Activated T-cell treated with anti-CD3 and anti-CD28 coated beads, Interleukin-2, amount 50 U/mL, for 24 hours (primary cell): ENCODE measurements around the gene BORCS5.
"Not testable (repeated sequence)": the region's sequence is repeated elsewhere in the genome, so short reads cannot be mapped to it uniquely, and the experiment has no call there.

Source experiments
- DNase-seq: peaks from one replicate; pipeline ENCODE4 v3.0.0-alpha.2; 2020
- H3K27ac Mint-ChIP-seq: 2 replicates; pipeline ENCODE4 v1.8.0; 2020; ENCODE audit warnings: mild to moderate bottlenecking, mixed read lengths
- H3K27me3 Mint-ChIP-seq: 2 replicates; pipeline ENCODE4 v1.8.0; 2020; ENCODE audit warnings: mixed read lengths
- H3K36me3 Mint-ChIP-seq: 2 replicates; pipeline ENCODE4 v1.8.0; 2020; ENCODE audit warnings: low read depth, mixed read lengths
- H3K4me1 Mint-ChIP-seq: 2 replicates; pipeline ENCODE4 v1.8.0; 2020; ENCODE audit warnings: low read depth, mixed read lengths
- H3K4me3 Mint-ChIP-seq: 2 replicates; pipeline ENCODE4 v1.8.0; 2020; ENCODE audit warnings: mild to moderate bottlenecking, moderate library complexity, mixed read lengths
- H3K9me3 Mint-ChIP-seq: 2 replicates; pipeline ENCODE4 v1.8.0; 2020; ENCODE audit warnings: mixed read lengths

Gene BORCS5

GRCh38 chr12:12501121-12501520 is 144.2 kb downstream of the BORCS5 start:
- no peaks in the 10 kb centered on the region for H3K27me3 Mint-ChIP-seq
- no peaks in the 10 kb centered on the region for H3K9me3 Mint-ChIP-seq
- peak overlapping the region; percentile 9 for H3K4me3 Mint-ChIP-seq
- no peak for DNase-seq
- peaks cover 80% of the 10 kb centered on the region for H3K4me1 Mint-ChIP-seq
- peak overlapping the region; percentile 81 for H3K27ac Mint-ChIP-seq
- peaks cover 62% of the 10 kb centered on the region for H3K36me3 Mint-ChIP-seq

- Mint-ChIP-seq H3K4me1 (peaks cover 82% of the 10 kb centered on the region), H3K36me3 (peaks cover 66% of the 10 kb centered on the region), H3K4me3 (peak overlapping the region; percentile 37), H3K27ac (peak overlapping the region; percentile 92)
- not testable (repeated sequence) for DNase-seq, H3K9me3 Mint-ChIP-seq, H3K27me3 Mint-ChIP-seq
Measured at GRCh38 chr12:12502130-12502814, 145.4 kb downstream of the BORCS5 start.

GRCh38 chr12:12502815-12503151 is 145.9 kb downstream of the BORCS5 start:
- Mint-ChIP-seq H3K4me3 (peak overlapping the region; percentile 37), H3K27ac (peak overlapping the region; percentile 92), H3K27me3 (no peaks in the 10 kb centered on the region), H3K4me1 (peaks cover 80% of the 10 kb centered on the region), H3K36me3 (peaks cover 63% of the 10 kb centered on the region), H3K9me3 (no peaks in the 10 kb centered on the region)
- no peak for DNase-seq

- Mint-ChIP-seq H3K27me3 (no peaks in the 10 kb centered on the region), H3K4me1 (peaks cover 79% of the 10 kb centered on the region), H3K27ac (peak overlapping the region; percentile 92), H3K4me3 (peak overlapping the region; percentile 51), H3K9me3 (no peaks in the 10 kb centered on the region), H3K36me3 (peaks cover 64% of the 10 kb centered on the region)
- peak; percentile 52 for DNase-seq
Measured at GRCh38 chr12:12503384-12504078, 146.7 kb downstream of the BORCS5 start.

- H3K4me1 Mint-ChIP-seq = peaks cover 59% of the 10 kb centered on the region
- DNase-seq = no peak
Measured at GRCh38 chr12:12505544-12506495, 148.9 kb downstream of the BORCS5 start.

GRCh38 chr12:12506496-12506890 is 149.6 kb downstream of the BORCS5 start:
- peak overlapping the region; percentile 98 for H3K27ac Mint-ChIP-seq
- peaks cover 53% of the 10 kb centered on the region for H3K36me3 Mint-ChIP-seq
- no peaks in the 10 kb centered on the region for H3K27me3 Mint-ChIP-seq
- H3K4me1 Mint-ChIP-seq = peaks cover 53% of the 10 kb centered on the region
- peak overlapping the region; percentile 70 for H3K4me3 Mint-ChIP-seq
- no peak for DNase-seq
- no peaks in the 10 kb centered on the region for H3K9me3 Mint-ChIP-seq

More at GRCh38 chr12:12505544-12506495, 148.9 kb downstream of the BORCS5 start:
- Mint-ChIP-seq H3K36me3 (peaks cover 59% of the 10 kb centered on the region), H3K27ac (peak overlapping the region; percentile 98), H3K9me3 (no peaks in the 10 kb centered on the region), H3K4me3 (peak overlapping the region; percentile 70), H3K27me3 (no peaks in the 10 kb centered on the region)

GRCh38 chr12:12507121-12507520 is 150.2 kb downstream of the BORCS5 start:
- H3K27ac Mint-ChIP-seq = peak overlapping the region; percentile 98

GRCh38 chr12:12508612-12509011 is 151.7 kb downstream of the BORCS5 start:
- Mint-ChIP-seq H3K4me1 (peaks cover 39% of the 10 kb centered on the region), H3K9me3 (no peaks in the 10 kb centered on the region), H3K27ac (peak overlapping the region; percentile 80), H3K27me3 (no peaks in the 10 kb centered on the region), H3K36me3 (peaks cover 44% of the 10 kb centered on the region), H3K4me3 (no peak overlapping the region)
- DNase-seq = no peak

More at GRCh38 chr12:12507121-12507520, 150.2 kb downstream of the BORCS5 start:
- DNase-seq = no peak
- Mint-ChIP-seq H3K9me3 (no peaks in the 10 kb centered on the region), H3K4me3 (no peak overlapping the region), H3K4me1 (peaks cover 50% of the 10 kb centered on the region), H3K36me3 (peaks cover 52% of the 10 kb centered on the region), H3K27me3 (no peaks in the 10 kb centered on the region)

GRCh38 chr12:12510141-12510540 is 153.3 kb downstream of the BORCS5 start:
- no peaks in the 10 kb centered on the region for H3K9me3 Mint-ChIP-seq
- no peak overlapping the region for H3K4me3 Mint-ChIP-seq
- H3K27ac Mint-ChIP-seq = peak overlapping the region; percentile 78
- no peak for DNase-seq
- H3K27me3 Mint-ChIP-seq = no peaks in the 10 kb centered on the region
- H3K36me3 Mint-ChIP-seq = peaks cover 53% of the 10 kb centered on the region
- peaks cover 35% of the 10 kb centered on the region for H3K4me1 Mint-ChIP-seq

- peaks cover 31% of the 10 kb centered on the region for H3K4me1 Mint-ChIP-seq
- H3K4me3 Mint-ChIP-seq = no peak overlapping the region
- H3K9me3 Mint-ChIP-seq = no peaks in the 10 kb centered on the region
- peaks cover 54% of the 10 kb centered on the region for H3K36me3 Mint-ChIP-seq
- H3K27me3 Mint-ChIP-seq = no peaks in the 10 kb centered on the region
- peak overlapping the region; percentile 10 for H3K27ac Mint-ChIP-seq
- DNase-seq = no peak
Measured at GRCh38 chr12:12510551-12510950, 153.7 kb downstream of the BORCS5 start.

- no peaks in the 10 kb centered on the region for H3K9me3 Mint-ChIP-seq
- no peak overlapping the region for H3K27ac Mint-ChIP-seq
- H3K4me1 Mint-ChIP-seq = peaks cover 24% of the 10 kb centered on the region
- H3K4me3 Mint-ChIP-seq = no peak overlapping the region
- H3K27me3 Mint-ChIP-seq = no peaks in the 10 kb centered on the region
- DNase-seq = no peak
- H3K36me3 Mint-ChIP-seq = peaks cover 55% of the 10 kb centered on the region
Measured at GRCh38 chr12:12511021-12511783, 154.3 kb downstream of the BORCS5 start.

- Mint-ChIP-seq H3K27ac (no peak overlapping the region), H3K36me3 (peaks cover 58% of the 10 kb centered on the region), H3K27me3 (no peaks in the 10 kb centered on the region), H3K4me3 (no peak overlapping the region), H3K9me3 (no peaks in the 10 kb centered on the region), H3K4me1 (peaks cover 17% of the 10 kb centered on the region)
- DNase-seq = no peak
Measured at GRCh38 chr12:12511895-12512711, 155.2 kb downstream of the BORCS5 start.

- H3K36me3 Mint-ChIP-seq = peaks cover 66% of the 10 kb centered on the region
- no peaks in the 10 kb centered on the region for H3K9me3 Mint-ChIP-seq
- DNase-seq = no peak
- no peaks in the 10 kb centered on the region for H3K27me3 Mint-ChIP-seq
- peaks cover 26% of the 10 kb centered on the region for H3K4me1 Mint-ChIP-seq
- no peak overlapping the region for H3K27ac Mint-ChIP-seq
- H3K4me3 Mint-ChIP-seq = no peak overlapping the region
Measured at GRCh38 chr12:12513416-12514006, 156.6 kb downstream of the BORCS5 start.
